GM21390 (cell line): ENCODE measurements around the gene PTPDC1.
"Not testable (repeated sequence)": the region's sequence is repeated elsewhere in the genome, so short reads cannot be mapped to it uniquely, and the experiment has no call there.

Source experiments
- ATAC-seq: cut with Tn5 transposase; IDR thresholded peaks from one replicate; pipeline ENCODE4 v1.9.1; 2021; ENCODE audit not compliant: unreplicated experiment

The PTPDC1 gene

DNA sequence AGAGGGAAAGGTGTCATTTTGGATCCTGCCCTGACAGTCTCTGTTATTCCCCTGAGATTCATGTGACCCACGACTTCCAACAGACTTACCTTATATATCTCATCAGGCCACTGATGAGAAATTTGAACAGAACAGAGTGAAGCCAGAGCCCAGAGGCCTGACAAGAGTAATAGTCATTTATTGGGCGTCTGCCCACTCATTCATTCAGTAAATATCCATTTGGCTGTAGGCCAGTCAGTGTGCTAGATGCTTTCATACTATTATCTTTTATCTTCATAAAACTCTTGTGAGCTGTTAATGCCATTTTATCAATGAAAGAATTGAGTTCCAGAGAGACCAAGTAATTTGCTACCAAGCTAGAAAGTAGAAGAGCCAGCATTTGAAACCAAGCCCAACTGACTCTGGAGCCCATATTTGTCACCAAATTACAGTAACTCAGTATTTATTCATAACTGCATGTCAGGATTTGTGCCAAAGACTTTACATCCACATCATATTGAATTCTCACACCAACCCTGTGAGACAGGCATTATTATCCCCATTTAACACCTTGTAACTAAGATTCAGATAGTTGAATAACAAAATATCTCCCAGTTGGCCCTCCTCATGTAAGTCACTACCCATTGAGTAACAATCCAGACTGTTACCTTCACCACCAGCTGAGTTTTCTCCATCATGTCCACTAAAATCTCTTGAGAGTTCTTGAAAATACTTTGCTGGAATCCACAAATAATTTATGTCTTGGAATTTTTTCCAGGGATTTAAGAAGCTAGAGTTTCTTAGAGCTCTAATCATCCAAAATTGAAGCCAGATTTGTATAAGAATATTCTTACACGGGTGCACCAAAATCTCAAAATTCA is 2.5 kb downstream of the PTPDC1 start:
- ATAC-seq = no peak

DNA sequence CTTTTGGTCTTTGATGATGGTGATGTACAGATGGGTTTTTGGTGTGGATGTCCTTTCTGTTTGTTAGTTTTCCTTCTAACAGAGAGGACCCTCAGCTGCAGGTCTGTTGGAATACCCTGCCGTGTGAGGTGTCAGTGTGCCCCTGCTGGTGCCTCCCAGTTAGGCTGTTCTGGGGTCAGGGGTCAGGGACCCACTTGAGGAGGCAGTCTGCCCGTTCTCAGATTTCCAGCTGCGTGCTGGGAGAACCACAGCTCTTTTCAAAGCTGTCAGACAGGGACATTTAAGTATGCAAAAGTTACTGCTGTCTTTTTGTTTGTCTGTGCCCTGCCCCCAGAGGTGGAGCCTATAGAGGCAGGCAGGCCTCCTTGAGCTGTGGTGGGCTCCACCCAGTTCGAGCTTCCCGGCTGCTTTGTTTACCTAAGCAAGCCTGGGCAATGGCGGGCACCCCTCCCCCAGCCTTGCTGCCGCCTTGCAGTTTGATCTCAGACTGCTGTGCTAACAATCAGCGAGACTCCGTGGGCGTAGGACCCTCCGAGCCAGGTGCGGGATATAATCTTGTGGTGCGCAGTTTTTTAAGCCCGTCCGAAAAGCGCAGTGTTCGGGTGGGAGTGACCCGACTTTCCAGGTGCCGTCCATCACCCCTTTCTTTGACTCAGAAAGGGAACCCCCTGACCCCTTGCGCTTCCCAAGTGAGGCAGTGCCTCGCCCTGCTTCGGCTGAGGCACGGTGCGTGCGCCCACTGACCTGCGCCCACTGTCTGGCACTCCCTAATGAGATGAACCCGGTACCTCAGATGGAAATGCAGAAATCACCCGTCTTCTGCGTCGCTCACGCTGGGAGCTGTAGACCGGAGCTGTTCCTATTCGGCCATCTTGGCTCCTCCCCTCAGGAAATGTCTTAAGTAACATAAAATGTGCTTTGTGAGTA is 10.2 kb downstream of the PTPDC1 start:
- not testable (repeated sequence) for ATAC-seq

DNA sequence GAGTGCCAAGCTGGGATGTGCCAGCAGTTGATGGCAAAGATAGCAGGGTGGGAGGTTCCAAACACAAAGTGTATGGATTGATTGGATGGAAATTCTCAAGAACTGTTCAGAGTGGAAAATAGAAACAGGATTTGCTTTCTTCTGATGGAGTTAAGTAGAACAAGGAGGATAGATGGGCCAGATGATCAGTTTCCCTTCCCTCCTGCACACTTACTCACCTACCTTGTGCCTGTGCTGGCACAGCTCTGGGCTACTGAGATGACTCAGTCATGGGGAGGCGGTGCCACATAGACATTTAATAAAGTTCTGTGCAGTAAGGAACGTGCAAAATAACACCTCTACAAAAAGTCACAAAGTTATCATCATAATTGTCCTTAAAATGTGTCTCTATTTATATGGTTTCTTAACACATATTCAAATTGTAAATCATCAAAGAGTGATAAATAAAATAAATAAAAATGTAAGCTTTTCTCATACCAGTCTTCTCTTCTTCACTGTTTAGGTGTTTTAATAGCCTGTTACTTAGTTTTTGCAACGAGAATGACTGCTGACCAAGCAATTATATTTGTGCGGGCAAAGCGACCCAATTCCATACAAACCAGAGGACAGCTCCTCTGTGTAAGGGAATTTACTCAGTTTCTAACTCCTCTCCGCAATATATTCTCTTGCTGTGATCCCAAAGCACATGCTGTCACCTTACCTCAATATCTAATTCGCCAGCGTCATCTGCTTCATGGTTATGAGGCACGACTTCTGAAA is 12.7 kb downstream of the PTPDC1 start:
- ATAC-seq = no peak

GRCh38 chr9:94097788-94098414 is 13.6 kb downstream of the PTPDC1 start:
- no peak for ATAC-seq

DNA sequence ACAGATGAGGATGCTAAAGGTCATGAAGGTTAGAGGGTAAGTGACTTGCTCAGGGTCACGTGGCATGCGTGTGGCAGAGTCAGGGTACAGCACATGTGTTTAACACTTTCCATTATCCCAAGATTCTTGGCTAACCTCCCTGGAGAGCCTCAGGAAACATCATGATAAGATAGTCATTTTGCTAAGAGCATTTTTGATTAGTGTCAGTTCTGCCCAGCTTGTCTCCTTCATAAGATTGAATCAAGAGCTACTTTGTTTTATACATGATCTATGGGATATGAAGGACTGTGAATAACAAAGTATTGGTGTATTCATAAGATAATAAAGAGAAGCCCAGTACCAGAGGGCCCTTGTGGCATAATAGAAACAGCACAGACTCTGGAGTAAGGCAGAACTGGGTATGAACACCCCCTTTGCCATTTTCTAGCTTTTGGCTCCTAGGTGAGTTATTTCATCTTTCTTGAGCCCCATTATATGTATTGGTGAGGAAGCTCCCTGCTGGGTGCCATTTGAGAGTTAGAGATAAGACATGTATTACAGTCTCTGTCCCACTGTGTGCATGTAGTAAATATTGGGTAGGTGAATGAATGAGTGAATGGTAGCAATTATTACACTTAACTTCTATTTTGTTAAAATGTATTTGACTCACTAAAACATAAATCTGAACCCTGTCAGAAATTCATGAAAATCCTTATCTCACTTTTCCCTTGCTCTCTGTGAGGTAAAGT is 16.1 kb downstream of the PTPDC1 start:
- no peak for ATAC-seq

GRCh38 chr9:94101162-94101853 is 17.0 kb downstream of the PTPDC1 start:
- no peak for ATAC-seq

DNA sequence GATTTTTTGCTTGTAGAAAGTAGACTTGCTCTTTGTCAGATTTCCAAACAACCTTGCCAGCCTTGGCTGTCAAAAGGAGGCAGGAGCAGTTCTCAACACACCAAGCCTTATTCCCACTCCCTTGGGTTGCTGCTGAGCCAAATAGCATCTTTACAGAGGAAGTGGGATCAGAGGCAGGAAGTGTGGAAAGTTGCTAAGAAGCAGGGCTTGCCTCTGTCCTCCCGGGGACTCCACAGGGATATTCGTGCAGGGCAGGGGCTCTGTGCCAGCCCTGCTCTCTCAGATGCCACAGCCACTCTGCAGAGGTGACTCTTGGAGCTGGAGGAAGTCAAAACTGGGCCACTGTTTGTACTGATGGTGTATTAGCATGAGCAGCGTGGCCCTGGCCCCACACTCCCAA is 24.3 kb downstream of the PTPDC1 start:
- ATAC-seq = no peak

GRCh38 chr9:94110821-94111252 is 26.6 kb downstream of the PTPDC1 start:
- ATAC-seq = no peak

DNA sequence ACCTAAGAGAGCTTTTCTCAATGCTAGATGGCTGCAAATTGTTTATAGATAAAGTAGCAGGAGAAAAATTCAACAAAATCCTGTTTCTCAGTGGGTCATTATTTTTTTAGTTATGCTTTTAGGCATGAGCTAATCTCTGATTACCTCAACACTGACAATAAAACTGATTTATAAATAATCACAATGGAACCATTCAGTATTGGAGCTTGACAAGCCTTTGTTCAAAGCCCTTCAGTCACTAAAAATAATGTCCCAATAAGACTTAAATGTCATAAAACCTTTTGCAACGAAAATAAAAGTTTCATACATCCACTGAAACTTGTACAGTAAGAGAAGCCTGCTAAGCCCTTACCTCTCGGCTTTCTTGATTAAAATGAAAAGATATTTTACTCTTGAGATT is 27.2 kb downstream of the PTPDC1 start:
- no peak for ATAC-seq

DNA sequence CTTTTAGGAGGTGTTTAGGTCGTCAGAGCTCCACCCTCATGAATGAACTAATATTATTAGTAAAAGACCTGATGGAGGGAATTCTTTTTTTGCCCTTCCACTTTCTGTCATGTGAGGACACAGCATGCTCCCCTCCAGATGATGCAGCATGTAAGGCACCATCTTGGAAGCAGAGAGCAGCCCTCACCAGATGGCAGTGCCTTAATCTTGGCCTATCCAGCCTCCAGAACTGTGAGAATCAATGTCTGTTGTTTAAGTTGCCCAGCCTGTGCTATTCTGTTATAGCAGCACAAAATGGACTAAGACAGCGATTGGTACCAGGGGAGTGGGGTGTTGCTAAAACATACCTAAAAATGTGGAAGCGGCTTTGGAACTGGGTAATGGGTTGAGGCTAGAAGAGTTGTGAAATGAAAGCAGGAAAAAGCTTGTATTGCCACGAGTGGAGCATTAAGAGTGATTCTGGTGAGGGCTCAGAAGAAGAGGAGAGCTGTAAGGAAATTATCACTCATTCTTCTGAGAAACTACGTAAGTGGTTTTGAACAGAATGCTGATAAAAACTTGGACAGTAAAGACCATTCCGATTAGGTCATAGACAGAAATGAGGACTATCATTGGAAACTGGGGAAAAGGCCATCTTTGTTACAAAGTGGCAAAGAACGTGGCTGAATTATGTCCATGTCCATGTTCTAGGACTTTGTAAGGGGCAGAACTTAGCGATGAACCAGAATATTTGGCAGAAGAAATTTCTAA is 28.6 kb downstream of the PTPDC1 start:
- no peak for ATAC-seq

GRCh38 chr9:94120088-94120487 is 35.8 kb downstream of the PTPDC1 start:
- ATAC-seq = not testable (repeated sequence)

DNA sequence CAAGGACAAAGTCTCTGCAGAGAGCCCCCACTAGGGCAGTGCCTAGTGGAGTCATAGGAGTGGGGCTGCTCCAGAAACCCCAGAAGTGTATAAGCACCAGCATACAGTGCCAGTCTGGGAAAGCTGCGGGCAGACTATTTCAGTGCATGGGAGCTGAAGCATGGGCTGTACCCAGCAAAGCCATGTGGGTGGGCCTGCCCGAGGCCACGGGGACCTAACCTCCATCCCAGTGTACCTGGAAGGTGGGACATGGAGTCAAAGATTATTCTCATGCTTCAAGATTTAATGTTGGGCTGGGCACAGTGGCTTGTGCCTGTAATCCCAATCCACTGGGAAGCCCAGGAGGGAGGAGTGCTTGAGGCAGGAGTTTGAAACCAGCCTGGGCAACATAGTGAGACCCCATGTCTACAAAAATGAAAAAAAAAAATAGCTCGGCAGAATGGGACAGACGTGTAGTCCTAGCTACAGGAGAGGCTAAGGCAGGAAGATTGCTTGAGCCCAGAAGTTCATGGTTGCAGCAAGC is 36.7 kb downstream of the PTPDC1 start:
- ATAC-seq = no peak

DNA sequence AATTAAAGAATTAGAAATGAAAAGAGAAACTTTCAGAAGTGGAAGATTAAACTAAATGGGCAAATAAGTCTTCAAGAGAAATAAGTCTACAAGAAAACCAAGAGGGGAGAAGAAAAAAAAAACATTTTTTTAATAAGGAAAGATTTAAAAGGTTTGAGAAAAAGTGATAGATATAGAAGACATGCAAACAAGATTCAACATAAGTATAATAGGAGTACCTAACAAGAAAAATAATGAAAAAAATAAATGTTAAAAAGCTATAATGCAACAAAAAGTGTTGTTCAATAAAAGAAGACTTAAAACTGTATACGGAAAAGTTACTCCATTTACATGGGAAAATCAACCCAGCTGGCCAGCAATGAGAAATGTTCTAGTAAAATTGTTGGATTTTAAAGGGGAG is 42.6 kb downstream of the PTPDC1 start:
- no peak for ATAC-seq

DNA sequence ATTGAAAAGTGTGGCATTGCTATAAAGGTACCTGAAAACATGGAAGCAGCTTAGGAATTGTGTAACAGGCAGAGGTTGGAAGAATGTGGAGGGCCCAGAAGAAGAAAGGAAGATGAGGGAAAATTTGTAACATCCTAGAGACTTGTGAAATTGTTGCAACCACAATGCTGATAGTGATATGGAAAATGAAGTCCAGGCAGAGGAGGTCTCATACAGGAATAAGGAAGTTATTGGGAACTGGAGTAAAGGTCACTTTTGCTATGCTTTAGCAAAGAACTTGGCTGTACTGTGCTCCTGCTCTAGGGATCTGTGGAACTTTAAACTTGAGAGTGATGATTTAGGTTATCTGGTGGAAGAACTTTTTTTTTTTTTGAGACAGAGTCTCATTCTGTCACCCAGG is 43.5 kb downstream of the PTPDC1 start:
- no peak for ATAC-seq

DNA sequence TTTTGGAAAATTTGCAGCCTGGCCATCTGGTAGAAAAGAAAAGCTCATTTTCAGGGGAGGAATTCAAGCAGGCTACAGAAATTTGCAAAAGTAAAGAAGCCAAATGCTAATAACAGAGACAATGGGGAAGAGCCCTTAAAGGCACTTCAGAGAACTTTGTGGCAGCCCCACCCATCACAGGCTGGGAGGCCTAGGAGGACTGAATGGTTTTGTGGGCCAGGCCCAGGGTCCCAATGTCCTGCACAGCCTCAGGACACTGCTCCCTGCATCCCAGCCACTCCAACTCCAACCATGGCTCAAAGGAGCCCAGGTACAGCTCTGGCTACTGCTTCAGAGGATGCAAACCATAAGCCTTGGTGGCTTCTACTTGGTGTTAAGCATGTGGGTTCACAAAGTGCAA is 44.3 kb downstream of the PTPDC1 start:
- no peak for ATAC-seq

- no peak for ATAC-seq
Measured at GRCh38 chr9:94134629-94135028, 50.4 kb downstream of the PTPDC1 start.

- no peak for ATAC-seq
Measured at GRCh38 chr9:94135222-94135621, 51.0 kb downstream of the PTPDC1 start.

- ATAC-seq = no peak
Measured at GRCh38 chr9:94139672-94140417, 55.6 kb downstream of the PTPDC1 start.
